HG03575 (cell line): ENCODE measurements around the gene FADS2.
"Not testable (repeated sequence)": the region's sequence is repeated elsewhere in the genome, so short reads cannot be mapped to it uniquely, and the experiment has no call there.

Source experiments
- ATAC-seq: cut with Tn5 transposase; IDR thresholded peaks from one replicate; pipeline ENCODE4 v1.9.1; 2021; ENCODE audit not compliant: unreplicated experiment, insufficient number of reproducible peaks, low FRiP score; ENCODE audit errors: extremely low read depth

The FADS2 gene

GRCh38 chr11:61875698-61876097 is 47.6 kb downstream of the FADS2 start:
- no peak for ATAC-seq

DNA sequence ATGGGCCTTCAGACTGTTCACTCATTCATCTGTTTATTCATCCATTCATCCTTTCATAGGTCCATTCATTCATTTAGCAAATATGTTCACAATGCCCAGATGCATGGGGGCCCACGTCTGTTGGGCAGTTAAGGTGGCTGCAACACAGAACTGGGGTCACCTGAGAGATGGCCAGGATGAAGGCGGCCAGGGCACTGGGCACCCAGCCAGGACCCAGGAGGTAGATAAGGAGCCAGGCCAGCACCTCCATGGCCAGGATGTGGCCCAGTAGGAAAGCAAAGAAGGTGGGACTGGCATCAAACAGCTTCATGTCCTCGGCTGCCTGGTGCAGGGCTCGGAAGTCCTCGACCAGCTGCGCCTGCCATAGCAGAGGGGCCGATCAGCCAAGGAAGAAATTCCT is 51.1 kb downstream of the FADS2 start:
- ATAC-seq = no peak

DNA sequence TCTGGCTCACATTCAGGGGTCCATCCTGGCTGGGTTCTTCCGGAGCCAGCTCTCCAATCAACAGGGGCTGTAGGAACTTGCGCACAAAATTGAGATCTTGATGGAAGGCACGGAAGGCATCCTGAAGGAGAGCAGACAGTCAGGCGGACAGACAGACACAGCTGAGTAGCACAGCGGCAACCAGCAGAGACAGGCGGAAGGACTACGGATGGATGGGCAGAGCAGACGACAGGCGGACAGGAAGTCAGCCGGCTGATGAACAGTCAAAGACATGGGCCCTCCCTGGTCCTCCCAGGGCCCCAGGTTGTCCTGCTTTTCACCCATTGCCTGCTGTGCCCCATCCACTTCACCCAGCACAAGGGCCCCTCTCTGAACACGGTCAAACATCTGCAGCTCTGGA is 51.9 kb downstream of the FADS2 start:
- no peak for ATAC-seq

GRCh38 chr11:61880454-61880853 is 52.4 kb downstream of the FADS2 start:
- ATAC-seq = no peak

GRCh38 chr11:61881397-61881796 is 53.3 kb downstream of the FADS2 start:
- ATAC-seq = no peak

GRCh38 chr11:61882267-61882666 is 54.2 kb downstream of the FADS2 start:
- ATAC-seq = not testable (repeated sequence)

- ATAC-seq = no peak
Measured at GRCh38 chr11:61882879-61883278, 54.8 kb downstream of the FADS2 start.

GRCh38 chr11:61883327-61883726 is 55.2 kb downstream of the FADS2 start:
- ATAC-seq = no peak

- no peak for ATAC-seq
Measured at GRCh38 chr11:61883947-61884346, 55.8 kb downstream of the FADS2 start.

DNA sequence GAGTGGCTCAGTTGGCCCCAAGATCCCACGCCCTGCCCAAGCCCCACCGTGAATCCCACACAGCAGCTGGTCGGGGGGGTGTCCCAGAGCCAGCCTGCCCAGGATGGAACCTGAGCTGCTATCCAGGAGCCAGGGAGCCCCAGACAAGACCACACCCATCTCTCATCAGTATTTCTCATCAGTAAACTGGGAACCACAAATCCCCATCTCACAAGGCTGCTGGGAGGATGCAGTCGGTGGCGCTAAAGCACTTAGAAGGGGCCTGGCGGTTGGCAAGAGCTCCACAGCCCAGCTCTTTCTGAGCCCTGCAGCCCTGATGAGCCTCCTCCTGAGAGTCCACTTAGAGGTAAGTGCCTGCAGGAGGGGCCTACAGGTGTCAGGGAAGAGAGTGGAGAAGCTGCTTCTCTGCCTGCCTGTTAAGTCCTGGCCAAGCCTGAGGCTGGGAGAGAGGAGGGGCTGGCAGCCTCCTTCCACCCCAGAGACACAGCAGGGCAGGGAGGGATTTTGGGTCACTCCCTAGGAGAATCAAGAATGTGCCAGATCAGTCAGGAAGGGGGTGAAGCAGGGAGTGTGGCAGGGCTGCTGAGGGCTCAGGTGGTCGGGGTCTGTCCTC is 57.2 kb downstream of the FADS2 start:
- no peak for ATAC-seq

DNA sequence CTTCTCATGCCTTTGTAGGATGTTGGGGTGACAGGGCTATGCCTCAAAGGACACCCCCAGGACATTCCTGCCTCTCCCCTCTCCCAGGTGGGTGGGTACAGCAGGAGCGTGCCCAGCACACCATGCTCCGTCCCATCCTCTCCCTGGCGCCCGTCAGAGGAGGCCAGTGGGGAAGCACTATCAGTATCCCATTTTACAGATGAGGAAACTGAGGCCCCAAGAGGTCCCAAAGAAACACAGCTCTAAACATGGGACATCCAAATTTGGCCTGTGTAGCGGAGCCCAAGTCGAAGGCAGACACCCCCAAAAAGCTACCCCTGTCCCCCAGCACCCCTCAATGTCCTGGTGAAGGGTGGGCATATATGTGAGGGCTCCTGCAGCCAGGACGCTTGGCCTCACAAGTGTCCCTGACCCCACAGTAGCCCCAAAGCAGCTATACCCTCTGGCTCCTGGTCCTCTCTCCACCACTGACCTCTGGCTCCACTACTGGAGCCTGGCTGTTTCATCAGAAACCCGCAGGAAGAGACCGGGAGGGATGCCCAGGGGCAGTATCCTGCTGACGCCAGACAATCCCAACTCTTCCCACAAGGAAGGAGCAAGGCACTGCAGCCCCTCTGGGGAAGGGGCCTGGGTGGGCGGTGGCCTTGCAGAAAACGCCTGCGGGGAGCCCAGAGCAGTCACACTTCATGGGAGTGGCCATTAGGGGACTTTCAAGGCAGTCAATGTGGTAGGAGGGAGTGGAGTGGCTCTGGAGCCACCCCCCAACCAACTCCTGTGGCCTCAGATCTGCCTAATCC is 57.9 kb downstream of the FADS2 start:
- ATAC-seq = no peak

DNA sequence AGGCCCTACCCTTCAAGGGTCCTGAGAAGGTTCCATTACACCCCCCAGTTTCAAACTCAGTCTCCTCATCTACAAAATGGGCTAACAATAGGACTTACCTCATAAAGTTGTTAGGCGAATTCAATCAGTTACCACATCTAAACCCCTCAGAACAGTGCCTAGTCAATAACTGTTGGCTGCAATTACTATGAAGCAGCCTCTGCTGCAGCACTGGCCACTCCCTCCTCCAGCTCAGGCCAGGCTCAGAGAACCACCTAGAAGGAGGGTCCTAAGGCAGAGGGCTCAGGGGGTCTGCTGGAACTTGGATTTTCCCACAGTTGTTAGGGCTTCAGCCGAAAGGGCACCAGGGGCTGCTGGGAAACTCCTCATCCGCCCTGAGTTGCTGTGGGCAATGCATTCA is 58.5 kb downstream of the FADS2 start:
- ATAC-seq = no peak

DNA sequence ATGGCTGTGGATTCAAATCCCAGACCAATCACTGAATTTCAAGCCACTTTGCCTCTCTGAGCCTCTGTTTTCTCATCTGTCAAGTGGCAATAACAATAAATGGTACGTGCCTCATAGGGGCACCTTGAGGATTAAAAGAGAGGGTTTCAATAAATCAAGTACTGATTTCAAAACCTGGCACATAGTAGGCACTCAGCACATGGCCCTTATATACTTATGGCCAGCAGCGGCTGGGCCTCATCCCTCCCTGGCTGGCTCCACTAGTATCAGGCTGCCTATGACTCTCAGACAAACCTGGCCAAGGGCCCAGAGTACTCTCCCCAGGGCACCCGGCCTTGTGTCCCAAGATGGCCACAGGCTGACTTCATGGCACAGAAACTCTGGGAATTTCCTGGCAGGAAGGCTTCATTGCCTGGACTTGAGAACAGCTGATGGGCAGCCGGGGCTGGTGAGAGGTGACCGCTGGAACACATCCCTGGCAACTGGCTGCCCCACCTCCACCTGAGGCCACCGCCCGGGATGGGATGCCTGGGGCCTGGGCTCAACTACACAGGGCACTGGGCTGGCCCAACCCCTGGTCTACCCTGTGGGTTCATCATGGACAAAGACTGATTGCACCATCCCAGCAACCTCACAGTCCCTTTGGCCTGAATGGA is 59.9 kb downstream of the FADS2 start:
- no peak for ATAC-seq

GRCh38 chr11:61888590-61888989 is 60.5 kb downstream of the FADS2 start:
- no peak for ATAC-seq

DNA sequence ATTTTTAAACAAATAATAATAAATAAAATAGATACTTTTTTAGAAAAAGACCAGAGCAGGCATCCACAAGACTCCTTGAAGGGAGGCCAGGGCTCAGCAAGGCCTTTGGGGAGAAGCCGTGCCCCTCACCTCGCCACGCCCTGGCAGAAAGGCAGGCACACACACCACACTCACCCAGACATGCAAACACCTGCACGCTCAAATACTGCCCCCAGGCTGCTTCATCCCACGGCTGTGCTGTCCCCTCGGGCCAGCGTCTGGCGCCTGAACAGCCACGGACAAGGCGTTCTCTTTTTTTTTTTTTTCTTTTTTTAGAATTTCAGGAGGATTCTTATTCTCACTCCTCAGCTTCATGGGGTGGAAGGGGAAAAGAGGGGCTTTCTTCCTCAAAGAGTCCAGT is 61.7 kb downstream of the FADS2 start:
- ATAC-seq = no peak

DNA sequence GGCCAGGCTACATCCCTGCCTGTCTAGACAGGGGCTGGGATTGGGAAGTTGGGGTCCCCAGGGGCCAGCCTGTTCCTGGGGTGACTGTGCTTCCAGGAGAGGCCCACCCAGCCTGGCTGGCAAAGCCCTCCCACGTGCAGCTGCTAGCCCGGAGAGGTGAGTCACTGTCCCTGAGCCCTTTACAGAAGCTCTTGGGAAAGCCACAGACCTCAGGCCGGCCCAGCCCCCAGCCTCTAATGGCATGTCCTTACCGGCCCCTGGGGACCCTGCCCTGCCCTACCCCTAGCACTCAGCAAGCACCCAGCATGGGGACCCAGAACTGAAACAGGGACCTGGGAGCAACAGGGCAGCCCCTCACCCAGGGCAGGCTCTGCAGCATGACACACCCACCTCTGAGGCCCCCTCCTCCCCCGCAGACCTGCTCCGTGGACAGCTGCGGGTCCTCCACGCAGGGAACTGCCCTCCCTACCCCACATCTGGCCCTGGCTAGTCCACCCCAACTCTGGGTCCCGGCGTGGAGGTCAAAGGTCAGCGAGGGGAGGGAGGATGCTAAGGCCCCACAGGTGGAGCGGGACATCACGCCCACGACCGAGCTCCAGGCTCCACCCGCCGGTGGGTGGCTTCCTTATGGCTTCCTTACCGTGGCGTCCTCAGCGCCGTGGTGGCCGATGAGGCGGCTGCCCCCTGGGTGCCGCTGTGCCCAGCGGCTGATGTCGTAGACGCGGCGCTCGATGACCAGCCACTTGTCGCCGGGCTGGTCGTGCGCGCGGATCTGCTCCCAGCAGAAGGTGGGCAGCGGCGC is 62.6 kb downstream of the FADS2 start:
- no peak for ATAC-seq

- ATAC-seq = no peak
Measured at GRCh38 chr11:61891331-61892084, 63.4 kb downstream of the FADS2 start, which contains the start of gene FADS3. Gene FADS3 (minus strand): TSS chr11:61891545. CDS start chr11:61891381, 164 bp downstream.

DNA sequence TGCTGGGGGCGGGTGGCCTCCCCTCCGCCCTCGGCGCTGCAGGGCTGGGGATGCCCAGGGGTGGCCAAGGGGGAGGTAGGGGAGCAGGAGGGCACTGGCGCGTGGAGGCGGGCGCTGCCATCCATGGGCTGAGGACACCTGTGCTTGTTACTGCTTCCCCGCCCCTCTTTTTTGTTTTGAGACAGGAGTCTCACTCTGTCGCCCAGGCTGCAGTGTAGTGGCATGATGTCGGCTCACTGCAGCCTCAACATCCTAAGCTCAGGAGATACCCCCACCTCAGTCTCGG is 63.9 kb downstream of the FADS2 start:
- ATAC-seq = no peak

GRCh38 chr11:61893981-61894380 is 65.9 kb downstream of the FADS2 start:
- no peak for ATAC-seq
